Tibial nerve (tissue), 4 donors: ENCODE data around the gene SHROOM3. TPM values are rescaled to one million over a fixed set of nuclear protein-coding genes. Genes with fewer than 3 reads are reported as not detected.
"Not testable (repeated sequence)": the region's sequence is repeated elsewhere in the genome, so short reads cannot be mapped to it uniquely, and the experiment has no call there.

Experiments
- DNase-seq, 2 donors: peaks; one replicate each; pipeline ENCODE4 v3.0.0-alpha.2; 2019; ENCODE audit warnings: low spot score in 2 of 2
- H3K27ac ChIP-seq, 4 donors: fragments of 200-600 bp; sonication (generic) in 3 of 4; one replicate each; pipeline ENCODE4 v1.5.1; 2017 to 2019; ENCODE audit warnings: mild to moderate bottlenecking in 1 of 4
- H3K27me3 ChIP-seq, 2 donors: fragments of 200-600 bp; sonication (generic) in 1 of 2; one replicate each; pipeline versions ENCODE4 v1.5.1 to v1.6.0; 2017 to 2019
- H3K36me3 ChIP-seq, 3 donors: fragments of 200-600 bp; sonication (generic); one replicate each; pipeline ENCODE4 v1.5.1; 2018 to 2019
- H3K4me1 ChIP-seq, 4 donors: fragments of 200-600 bp; sonication (generic) in 3 of 4; one replicate each; pipeline ENCODE4 v1.5.1; 2017 to 2019
- H3K4me3 ChIP-seq, 4 donors: fragments of 200-600 bp; sonication (generic) in 3 of 4; one replicate each; pipeline ENCODE4 v1.5.1; 2017 to 2019; ENCODE audit warnings: mild to moderate bottlenecking in 1 of 4, moderate library complexity in 1 of 4
- H3K9me3 ChIP-seq, 4 donors: fragments of 200-600 bp; sonication (generic) in 3 of 4; one replicate each; pipeline ENCODE4 v1.5.1; 2017 to 2019
- CTCF ChIP-seq, 5 experiments: fragments of 200-600 bp in 3 of 5; fragments of 450-650 bp in 2 of 5; sonication (generic) in 3 of 5; IDR thresholded peaks; one replicate each; pipeline ENCODE4 v1.5.1; 2016 to 2019; ENCODE audit warnings: antibody characterized with exemption in 5 of 5, mild to moderate bottlenecking in 3 of 5, moderate library complexity in 2 of 5
- EP300 ChIP-seq, 2 donors: sonication (generic); formaldehyde crosslinking; IDR thresholded peaks; one replicate each; pipeline ENCODE4 v1.6.1; 2017; ENCODE audit warnings: antibody characterized with exemption in 2 of 2, mild to moderate bottlenecking in 1 of 2
- POLR2A ChIP-seq, 2 donors: fragments of 450-650 bp; IDR thresholded peaks; one replicate each; pipeline ENCODE4 v1.6.1; 2017; ENCODE audit warnings: antibody characterized with exemption in 2 of 2, mild to moderate bottlenecking in 2 of 2, moderate library complexity in 2 of 2
- WGBS, 2 donors: methylation state at CpG; one replicate each; pipeline ENCODE4 v1.1.5; 2018; 5-methylcytosine and 5-hydroxymethylcytosine counted together
- total RNA-seq, 4 donors: library from RNA; depleted of rRNA; stranded (reverse); fragments of >200 nt; gene quantifications; one replicate each; pipeline ENCODE4 v1.1.0, GENCODE V29; 2016

Gene SHROOM3
- total RNA-seq, 4 donors from 2014 or later = 28.0 to 49.8 (median 37.9) TPM

- no peak for DNase-seq
- WGBS, 2 donors = 45 to 47% methylated on average over 2 of the region's 2 CpGs
- Histone ChIP-seq H3K4me3 (peak overlapping the region in 3 of 4 donors; percentile 8 to 34 (median 24)), H3K27ac (peak overlapping the region in 3 of 4 donors; percentile 28 to 89 (median 74)), H3K9me3 (no peaks in the 10 kb centered on the region), H3K4me1 (peaks cover 0 to 16% (median 2%) of the 10 kb centered on the region in 4 donors), H3K36me3 (no peaks in the 10 kb centered on the region), H3K27me3 (no peaks in the 10 kb centered on the region)
- TF ChIP-seq POLR2A (IDR thresholded peaks at IDR 0.05) (no peak), CTCF (IDR thresholded peaks at IDR 0.05) (no peak), EP300 (IDR thresholded peaks at IDR 0.05) (no peak)
Observed at GRCh38 chr4:76716658-76717057, 281.6 kb downstream of the SHROOM3 start.

- H3K27ac ChIP-seq = peak overlapping the region in 3 of 4 donors; percentile 60 to 89 (median 74)
- H3K4me1 ChIP-seq = peaks cover 0 to 17% (median 2%) of the 10 kb centered on the region in 4 donors
Observed at GRCh38 chr4:76717431-76717830, 282.4 kb downstream of the SHROOM3 start.

GRCh38 chr4:76718021-76718420 lies 283.0 kb downstream of the SHROOM3 start:
- no peak for TF ChIP-seq POLR2A (IDR thresholded peaks at IDR 0.05)
- no peak for TF ChIP-seq EP300 (IDR thresholded peaks at IDR 0.05)
- TF ChIP-seq CTCF (IDR thresholded peaks at IDR 0.05) = no peak
- Histone ChIP-seq H3K36me3 (no peaks in the 10 kb centered on the region), H3K4me1 (peaks cover 0 to 23% (median 4%) of the 10 kb centered on the region in 4 donors), H3K27me3 (no peaks in the 10 kb centered on the region), H3K9me3 (no peaks in the 10 kb centered on the region), H3K27ac (peak overlapping the region; percentile 46 to 89 (median 67)), H3K4me3 (peak overlapping the region in 3 of 4 donors; percentile 2 to 34 (median 17))
- WGBS, 2 donors = 38% methylated on average over 2 of the region's 2 CpGs
- DNase-seq = no peak

More at GRCh38 chr4:76717431-76717830, 282.4 kb downstream of the SHROOM3 start:
- 47 to 61% methylated on average over 1 of the region's 1 CpG for WGBS, 2 donors
- no peaks in the 10 kb centered on the region for H3K27me3 ChIP-seq
- no peaks in the 10 kb centered on the region for H3K9me3 ChIP-seq
- H3K4me3 ChIP-seq = peak overlapping the region; percentile 8 to 34 (median 26)
- DNase-seq = no peak
- H3K36me3 ChIP-seq = no peaks in the 10 kb centered on the region
- TF ChIP-seq EP300 (IDR thresholded peaks at IDR 0.05) (no peak), CTCF (IDR thresholded peaks at IDR 0.05) (no peak), POLR2A (IDR thresholded peaks at IDR 0.05) (no peak)

GRCh38 chr4:76718831-76719230 lies 283.8 kb downstream of the SHROOM3 start:
- Histone ChIP-seq H3K27ac (peak overlapping the region; percentile 46 to 89 (median 67)), H3K4me1 (peaks cover 0 to 30% (median 5%) of the 10 kb centered on the region in 4 donors), H3K36me3 (no peaks in the 10 kb centered on the region), H3K9me3 (no peaks in the 10 kb centered on the region), H3K4me3 (peak overlapping the region; percentile 1 to 34 (median 10)), H3K27me3 (no peaks in the 10 kb centered on the region)
- TF ChIP-seq POLR2A (IDR thresholded peaks at IDR 0.05) (no peak), EP300 (IDR thresholded peaks at IDR 0.05) (no peak), CTCF (IDR thresholded peaks at IDR 0.05) (no peak)
- DNase-seq = no peak
- 44 to 65% methylated on average over 1 of the region's 1 CpG for WGBS, 2 donors

GRCh38 chr4:76720121-76720520 lies 285.1 kb downstream of the SHROOM3 start:
- no peak overlapping the region for H3K4me3 ChIP-seq
- TF ChIP-seq EP300 (IDR thresholded peaks at IDR 0.05) (no peak), CTCF (IDR thresholded peaks at IDR 0.05) (no peak)
- peaks cover 0 to 34% (median 10%) of the 10 kb centered on the region in 4 donors for H3K4me1 ChIP-seq
- DNase-seq = no peak
- H3K27ac ChIP-seq = peak overlapping the region in 3 of 4 donors; percentile 32 to 89 (median 74)
- H3K36me3 ChIP-seq = no peaks in the 10 kb centered on the region
- H3K27me3 ChIP-seq = no peaks in the 10 kb centered on the region
- no peaks in the 10 kb centered on the region for H3K9me3 ChIP-seq
- WGBS, 2 donors = 53 to 62% methylated on average over 2 of the region's 2 CpGs

GRCh38 chr4:76722146-76722545 lies 287.1 kb downstream of the SHROOM3 start:
- not testable (repeated sequence) for H3K4me3 ChIP-seq, H3K36me3 ChIP-seq, DNase-seq, H3K27me3 ChIP-seq, H3K9me3 ChIP-seq
- H3K4me1 ChIP-seq = peaks cover 0 to 34% (median 11%) of the 10 kb centered on the region in 4 donors
- H3K27ac ChIP-seq = peak overlapping the region; percentile 12 to 89 (median 68)
- 93 to 95% methylated on average over 2 of the region's 2 CpGs for WGBS, 2 donors
